ENCODE results near the gene CNOT3. TPM values are rescaled to one million over a fixed set of nuclear protein-coding genes. Genes with fewer than 3 reads are reported as not detected.
A peak's percentile ranks its signal among the peaks of the same experiment; 100 is the strongest.
"Not testable (repeated sequence)": the region's sequence is repeated elsewhere in the genome, so short reads cannot be mapped to it uniquely, and the experiment has no call there.

Gene CNOT3
- total RNA-seq, 1 donor = 6.2 TPM

DNA sequence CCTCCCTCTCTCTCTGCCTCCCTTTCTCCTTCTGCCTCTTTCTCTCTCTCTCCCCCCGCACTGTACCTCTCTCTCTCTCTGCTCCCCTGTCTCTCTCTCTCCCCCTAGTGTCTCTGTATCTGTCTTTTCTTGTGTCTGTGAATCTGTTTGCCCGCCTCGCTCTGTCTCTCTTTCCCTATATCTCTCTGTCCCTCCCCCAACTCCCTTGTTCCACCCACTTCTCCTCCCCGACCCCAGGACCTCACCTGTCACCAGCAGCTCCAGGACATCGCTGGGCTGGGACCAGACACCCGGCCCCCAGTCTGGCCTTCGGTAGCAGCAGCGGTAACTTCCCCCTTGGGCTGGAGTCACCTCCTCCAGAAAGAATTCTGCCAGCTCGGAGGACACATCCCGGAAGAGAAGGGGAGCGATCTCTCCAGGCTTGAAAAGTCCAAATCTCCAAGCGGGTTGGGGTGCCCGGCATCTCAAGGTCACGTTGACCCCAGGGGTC is 40.9 kb upstream of the CNOT3 start:
- H3K36me3 ChIP-seq (ENCODE audit: insufficient read depth, low read length) = no peaks in the 10 kb centered on the region
- peaks cover 3% of the 10 kb centered on the region for H3K4me1 ChIP-seq (ENCODE audit: insufficient read depth, low read length)
- no peaks in the 10 kb centered on the region for H3K79me2 ChIP-seq (ENCODE audit: insufficient read depth, low read length)
- peak overlapping the region; percentile 70 for H3K4me3 ChIP-seq (ENCODE audit: insufficient read depth, low read length)
- TF ChIP-seq, protein P1, sequence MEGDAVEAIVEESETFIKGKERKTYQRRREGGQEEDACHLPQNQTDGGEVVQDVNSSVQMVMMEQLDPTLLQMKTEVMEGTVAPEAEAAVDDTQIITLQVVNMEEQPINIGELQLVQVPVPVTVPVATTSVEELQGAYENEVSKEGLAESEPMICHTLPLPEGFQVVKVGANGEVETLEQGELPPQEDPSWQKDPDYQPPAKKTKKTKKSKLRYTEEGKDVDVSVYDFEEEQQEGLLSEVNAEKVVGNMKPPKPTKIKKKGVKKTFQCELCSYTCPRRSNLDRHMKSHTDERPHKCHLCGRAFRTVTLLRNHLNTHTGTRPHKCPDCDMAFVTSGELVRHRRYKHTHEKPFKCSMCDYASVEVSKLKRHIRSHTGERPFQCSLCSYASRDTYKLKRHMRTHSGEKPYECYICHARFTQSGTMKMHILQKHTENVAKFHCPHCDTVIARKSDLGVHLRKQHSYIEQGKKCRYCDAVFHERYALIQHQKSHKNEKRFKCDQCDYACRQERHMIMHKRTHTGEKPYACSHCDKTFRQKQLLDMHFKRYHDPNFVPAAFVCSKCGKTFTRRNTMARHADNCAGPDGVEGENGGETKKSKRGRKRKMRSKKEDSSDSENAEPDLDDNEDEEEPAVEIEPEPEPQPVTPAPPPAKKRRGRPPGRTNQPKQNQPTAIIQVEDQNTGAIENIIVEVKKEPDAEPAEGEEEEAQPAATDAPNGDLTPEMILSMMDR (IDR thresholded peaks at IDR 0.05; ENCODE audit: extremely low read depth, low read depth, low read length) = peak; percentile 35
- no peaks in the 10 kb centered on the region for H4K20me1 ChIP-seq (ENCODE audit: insufficient read depth, low read length)
- peak overlapping the region; percentile 74 for H3K4me2 ChIP-seq (ENCODE audit: insufficient read depth, low read length)
- no peak overlapping the region for H3K27ac ChIP-seq (ENCODE audit: low read depth, low read length)
- DNase-seq (ENCODE audit: insufficient read length, low spot score, missing footprints) = peak; percentile 89
- H3K27me3 ChIP-seq (ENCODE audit: insufficient read depth, low read length) = no peaks in the 10 kb centered on the region
- H2AFZ ChIP-seq (ENCODE audit: low read length) = peak overlapping the region; percentile 93
- peaks cover 4% of the 10 kb centered on the region for H3K9me3 ChIP-seq (ENCODE audit: low read depth, low read length)

DNA sequence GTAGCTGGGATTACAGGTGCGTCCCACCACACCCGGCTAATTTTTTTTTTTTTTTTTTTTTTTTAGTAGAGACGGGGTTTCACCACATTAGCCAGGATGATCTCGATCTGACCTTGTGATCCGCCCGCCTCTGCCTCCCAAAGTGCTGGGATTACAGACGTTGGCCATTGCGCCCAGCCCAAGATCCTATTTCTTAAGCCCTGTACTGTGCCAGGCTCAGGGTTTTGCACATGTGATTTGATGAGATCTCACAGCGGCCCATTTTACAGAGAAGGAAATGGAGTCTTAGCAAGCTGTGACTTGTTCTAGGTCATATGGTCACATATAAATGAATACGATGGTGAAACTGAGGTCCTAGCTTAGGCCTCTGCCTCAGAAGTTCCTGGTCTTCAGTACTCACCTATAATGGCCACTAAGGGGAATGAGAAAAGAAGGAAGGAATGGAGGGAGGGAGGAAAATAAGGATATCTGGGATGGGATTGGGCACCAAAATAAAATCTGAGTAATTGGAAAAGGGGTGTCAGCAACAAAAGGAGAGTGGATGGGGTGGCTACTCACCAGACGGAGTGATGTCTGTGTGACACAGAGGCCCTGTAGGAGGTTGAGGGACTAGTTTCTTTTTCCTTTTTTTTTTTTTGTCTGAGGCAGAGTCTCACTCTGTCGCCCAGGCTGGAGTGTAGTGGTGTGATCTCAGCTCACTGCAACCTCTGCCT is 38.2 kb upstream of the CNOT3 start:
- peaks cover 12% of the 10 kb centered on the region for H3K4me1 ChIP-seq (ENCODE audit: insufficient read depth, low read length)
- DNase-seq (ENCODE audit: insufficient read length, low spot score, missing footprints) = no peak
- H3K79me2 ChIP-seq (ENCODE audit: insufficient read depth, low read length) = peaks cover 13% of the 10 kb centered on the region

DNA sequence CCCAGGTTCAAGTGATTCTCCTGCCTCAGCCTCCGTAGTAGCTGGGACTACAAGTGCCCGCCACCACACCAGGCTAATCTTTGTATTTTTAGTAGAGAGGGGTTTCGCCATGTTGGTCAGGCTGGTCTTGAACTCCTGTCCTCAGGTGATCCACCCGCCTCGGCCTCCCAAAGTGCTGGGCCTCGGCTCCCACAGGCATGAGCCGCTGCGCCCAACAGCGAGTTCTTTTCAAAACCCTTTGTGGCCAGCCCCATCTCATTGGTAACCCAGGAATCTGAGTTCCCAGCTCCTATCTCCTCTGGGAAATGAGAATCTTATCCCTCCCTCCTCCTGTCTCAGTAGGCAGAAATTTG is 37.7 kb upstream of the CNOT3 start:
- H3K79me2 ChIP-seq (ENCODE audit: insufficient read depth, low read length) = peaks cover 18% of the 10 kb centered on the region
- H3K9me3 ChIP-seq (ENCODE audit: low read depth, low read length); H3K36me3 ChIP-seq (ENCODE audit: insufficient read depth, low read length); H3K27me3 ChIP-seq (ENCODE audit: insufficient read depth, low read length); H3K4me2 ChIP-seq (ENCODE audit: insufficient read depth, low read length); DNase-seq (ENCODE audit: insufficient read length, low spot score, missing footprints); H4K20me1 ChIP-seq (ENCODE audit: insufficient read depth, low read length); H3K27ac ChIP-seq (ENCODE audit: low read depth, low read length); H3K4me3 ChIP-seq (ENCODE audit: insufficient read depth, low read length): not testable (repeated sequence)
- peak overlapping the region; percentile 22 for H2AFZ ChIP-seq (ENCODE audit: low read length)
- H3K4me1 ChIP-seq (ENCODE audit: insufficient read depth, low read length) = peaks cover 12% of the 10 kb centered on the region

More for the DNA sequence above, 38.2 kb upstream of the CNOT3 start:
- no peaks in the 10 kb centered on the region for H4K20me1 ChIP-seq (ENCODE audit: insufficient read depth, low read length)
- H3K4me2 ChIP-seq (ENCODE audit: insufficient read depth, low read length) = no peak overlapping the region
- H2AFZ ChIP-seq (ENCODE audit: low read length) = no peak overlapping the region
- H3K27me3 ChIP-seq (ENCODE audit: insufficient read depth, low read length) = no peaks in the 10 kb centered on the region
- H3K27ac ChIP-seq (ENCODE audit: low read depth, low read length) = no peak overlapping the region
- TF ChIP-seq, protein P1 (IDR thresholded peaks at IDR 0.05; ENCODE audit: extremely low read depth, low read depth, low read length) = no peak
- H3K36me3 ChIP-seq (ENCODE audit: insufficient read depth, low read length) = no peaks in the 10 kb centered on the region
- H3K9me3 ChIP-seq (ENCODE audit: low read depth, low read length) = peaks cover under 1% of the 10 kb centered on the region
- no peak overlapping the region for H3K4me3 ChIP-seq (ENCODE audit: insufficient read depth, low read length)

DNA sequence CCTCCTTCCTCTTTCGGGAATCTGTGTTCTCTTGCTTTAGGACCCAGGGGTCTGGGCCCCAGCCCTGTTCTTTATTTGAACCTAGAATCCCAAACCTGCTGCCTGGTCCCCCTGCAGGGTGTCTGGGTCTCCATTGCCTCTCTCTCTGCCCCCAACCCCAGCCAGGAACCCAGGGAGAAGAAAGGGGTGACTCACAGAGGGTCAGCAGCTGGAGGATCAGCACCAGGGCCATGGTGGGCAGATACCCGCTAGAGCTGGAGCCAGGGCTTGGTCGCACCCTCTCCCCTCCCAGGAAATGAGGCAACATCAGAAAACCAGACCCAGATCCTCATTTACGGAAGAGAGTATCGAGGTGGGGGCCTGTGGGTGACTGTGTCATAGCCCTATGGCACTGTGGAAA is 37.0 kb upstream of the CNOT3 start, which contains the start of gene OSCAR:
Gene OSCAR, minus strand, starts transcription at position 243 of the 400 bp plus-strand sequence. Its CDS starts 11 bp downstream, at position 232.
- Histone ChIP-seq H3K4me1 (ENCODE audit: insufficient read depth, low read length) (peaks cover 11% of the 10 kb centered on the region), H3K4me2 (ENCODE audit: insufficient read depth, low read length) (no peak within 1 kb of the TSS), H3K9me3 (ENCODE audit: low read depth, low read length) (no peaks in the 10 kb centered on the region), H3K36me3 (ENCODE audit: insufficient read depth, low read length) (peaks cover 3% of the 10 kb centered on the region), H4K20me1 (ENCODE audit: insufficient read depth, low read length) (no peaks in the 10 kb centered on the region), H3K4me3 (ENCODE audit: insufficient read depth, low read length) (no peak within 1 kb of the TSS), H2AFZ (ENCODE audit: low read length) (peak within 1 kb of the TSS; percentile 22), H3K27ac (ENCODE audit: low read depth, low read length) (no peak within 1 kb of the TSS), H3K27me3 (ENCODE audit: insufficient read depth, low read length) (no peaks in the 10 kb centered on the region), H3K79me2 (ENCODE audit: insufficient read depth, low read length) (peaks cover 22% of the 10 kb centered on the region)
- TF ChIP-seq, protein P1 (IDR thresholded peaks at IDR 0.05; ENCODE audit: extremely low read depth, low read depth, low read length) = no peak
- DNase-seq (ENCODE audit: insufficient read length, low spot score, missing footprints) = no peak

Data from osteoblast (primary cell).